Measurements from ENCODE around the gene NLGN4Y. TPM values are rescaled to one million over a fixed set of nuclear protein-coding genes. Genes with fewer than 3 reads are reported as not detected.
"Not testable (repeated sequence)": the region's sequence is repeated elsewhere in the genome, so short reads cannot be mapped to it uniquely, and the experiment has no call there.

NLGN4Y gene
- total RNA-seq, 4 donors from 2014 or later = not detected

GRCh38 chrY:14837466-14837865, 313.1 kb downstream of the NLGN4Y start:
- no peak for TF ChIP-seq CTCF (IDR thresholded peaks at IDR 0.05)
- no peak for TF ChIP-seq POLR2A (IDR thresholded peaks at IDR 0.05)
- no peaks in the 10 kb centered on the region for H3K27me3 ChIP-seq
- no peak overlapping the region for H3K27ac ChIP-seq
- intact Hi-C loops (cut with DNase I; ENCODE audit: low total_unique reads) = no loop called here
- DNase-seq = no peak
- no peaks in the 10 kb centered on the region for H3K4me1 ChIP-seq
- H3K4me3 ChIP-seq = no peak overlapping the region
- no peaks in the 10 kb centered on the region for H3K36me3 ChIP-seq
- H3K9me3 ChIP-seq = no peaks in the 10 kb centered on the region

GRCh38 chrY:14850734-14851133, 326.4 kb downstream of the NLGN4Y start:
- TF ChIP-seq POLR2A (IDR thresholded peaks at IDR 0.05) (no peak), CTCF (IDR thresholded peaks at IDR 0.05) (no peak)
- no peaks in the 10 kb centered on the region for H3K9me3 ChIP-seq
- no peak for DNase-seq
- H3K4me3 ChIP-seq = no peak overlapping the region
- intact Hi-C loops (cut with DNase I; ENCODE audit: low total_unique reads) = no loop called here
- H3K27me3 ChIP-seq = no peaks in the 10 kb centered on the region
- H3K4me1 ChIP-seq = no peaks in the 10 kb centered on the region
- H3K36me3 ChIP-seq = no peaks in the 10 kb centered on the region
- H3K27ac ChIP-seq = no peak overlapping the region

GRCh38 chrY:14860448-14860847, 336.1 kb downstream of the NLGN4Y start:
- Histone ChIP-seq H3K27me3 (no peaks in the 10 kb centered on the region), H3K4me1 (no peaks in the 10 kb centered on the region), H3K36me3 (no peaks in the 10 kb centered on the region), H3K4me3 (no peak overlapping the region), H3K9me3 (no peaks in the 10 kb centered on the region), H3K27ac (no peak overlapping the region)
- no peak for DNase-seq
- intact Hi-C loops (cut with DNase I; ENCODE audit: low total_unique reads) = no loop called here
- TF ChIP-seq POLR2A (IDR thresholded peaks at IDR 0.05) = no peak
- no peak for TF ChIP-seq CTCF (IDR thresholded peaks at IDR 0.05)

- intact Hi-C loops (cut with DNase I; ENCODE audit: low total_unique reads); H3K4me3 ChIP-seq; H3K27ac ChIP-seq; DNase-seq; H3K9me3 ChIP-seq; H3K4me1 ChIP-seq; H3K27me3 ChIP-seq; H3K36me3 ChIP-seq: not testable (repeated sequence)
Observed at GRCh38 chrY:14861033-14861432, 336.7 kb downstream of the NLGN4Y start.

- no peaks in the 10 kb centered on the region for H3K27me3 ChIP-seq
- no peak for TF ChIP-seq CTCF (IDR thresholded peaks at IDR 0.05)
- TF ChIP-seq POLR2A (IDR thresholded peaks at IDR 0.05) = no peak
- H3K27ac ChIP-seq = no peak overlapping the region
- H3K4me1 ChIP-seq = no peaks in the 10 kb centered on the region
- H3K4me3 ChIP-seq = no peak overlapping the region
- H3K36me3 ChIP-seq = no peaks in the 10 kb centered on the region
- intact Hi-C loops (cut with DNase I; ENCODE audit: low total_unique reads) = no loop called here
- no peak for DNase-seq
- no peaks in the 10 kb centered on the region for H3K9me3 ChIP-seq
Observed at GRCh38 chrY:14871971-14872370, 347.6 kb downstream of the NLGN4Y start.
